Measurements from ENCODE around the gene DGKQ. TPM values are rescaled to one million over a fixed set of nuclear protein-coding genes. Genes with fewer than 3 reads are reported as not detected.
"Not testable (repeated sequence)": the region's sequence is repeated elsewhere in the genome, so short reads cannot be mapped to it uniquely, and the experiment has no call there.

Gene DGKQ
- total RNA-seq, 1 donor from 2014 or later, result 18.0 TPM

- intact Hi-C loops (cut with micrococcal nuclease), result loop anchor here (1.0 to 5.0 kb wide), 14 partner anchors 25 to 997 kb away; partner anchors contain the start of genes DGKQ, FAM53A, GAK and MAEA
These were observed 37.1 kb upstream of the DGKQ start for GRCh38 chr4:1010395-1011021.

DNA sequence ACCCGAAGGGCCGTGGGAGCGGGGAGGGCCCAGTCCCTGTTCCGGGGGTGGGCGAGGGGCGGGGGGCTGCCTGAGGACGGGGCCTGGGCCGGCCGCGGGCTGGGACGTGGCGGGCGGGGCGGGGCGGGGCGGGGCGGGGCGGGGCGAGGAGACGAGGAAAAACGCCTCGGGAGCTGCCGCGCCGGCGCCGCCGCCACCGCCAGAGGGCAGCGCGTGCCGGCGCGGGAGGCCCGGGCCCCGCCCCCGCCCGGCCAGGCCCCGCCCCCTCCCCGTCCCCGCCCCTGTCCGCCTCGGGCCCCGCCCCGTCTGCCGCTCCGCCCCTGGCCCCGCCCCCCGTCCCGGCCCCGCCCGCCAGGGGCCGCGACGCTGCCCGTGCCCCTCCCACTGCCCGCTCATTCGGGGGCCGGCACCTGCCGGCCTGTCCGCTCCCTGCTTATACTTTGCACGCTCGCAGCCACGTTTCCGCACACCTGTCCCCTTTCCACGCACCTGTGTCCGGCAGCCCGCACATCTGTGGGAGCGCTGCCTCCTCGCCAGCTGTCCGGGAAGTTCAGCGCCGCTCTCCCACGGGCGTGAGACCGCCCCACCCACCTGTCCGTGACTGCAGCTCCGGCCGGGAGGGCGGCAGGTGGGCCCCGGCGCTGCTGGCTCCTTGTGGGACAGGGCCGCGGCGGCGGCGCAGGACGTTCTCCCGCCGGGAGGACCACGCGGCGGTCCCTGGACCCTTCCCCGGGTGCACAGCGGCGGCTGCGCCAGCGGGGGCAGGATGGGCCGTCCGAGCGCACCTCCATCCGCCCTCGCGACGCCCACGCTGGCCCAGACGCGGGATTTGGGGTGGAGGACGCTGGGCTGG, 36.4 kb upstream of the DGKQ start:
- intact Hi-C loops (cut with micrococcal nuclease), result loop anchor here (1.0 to 5.0 kb wide), 15 partner anchors 24 to 998 kb away; partner anchors contain the start of genes CTBP1, DGKQ, FAM53A and GAK

GRCh38 chr4:1008840-1009541, 35.6 kb upstream of the DGKQ start:
- intact Hi-C loops (cut with micrococcal nuclease), result loop anchor here (1.0 to 5.0 kb wide), 3 partner anchors 238 to 304 kb away; partner anchors contain the start of genes CTBP1 and PCGF3

DNA sequence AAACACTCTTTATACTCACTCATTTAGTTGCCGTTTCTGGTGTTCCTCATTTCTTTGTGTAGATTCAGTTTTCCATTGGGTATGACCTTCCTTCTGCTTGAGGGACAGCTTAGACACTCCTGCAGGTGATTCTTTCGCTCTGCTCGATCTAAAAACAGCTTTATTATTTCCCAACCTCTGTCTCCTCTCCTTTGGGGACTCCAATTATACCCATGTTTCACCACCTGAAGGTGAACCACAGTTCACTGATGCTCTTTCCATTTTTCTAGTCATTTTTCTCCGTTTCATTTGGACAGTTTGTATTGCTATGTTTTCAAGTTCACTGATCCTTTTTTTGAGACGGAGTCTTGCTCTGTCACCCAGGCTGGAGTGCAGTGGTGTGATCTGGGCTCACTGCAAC, 33.5 kb upstream of the DGKQ start:
- intact Hi-C loops (cut with micrococcal nuclease), result loop anchor here (5.0 kb wide), 1 partner anchor 240 kb away; the partner anchor contains the start of gene CTBP1

- intact Hi-C loops (cut with micrococcal nuclease), result loop anchor here (5.0 kb wide), 1 partner anchor 242 kb away; the partner anchor contains the start of gene CTBP1
These were observed 31.5 kb upstream of the DGKQ start for GRCh38 chr4:1004557-1005485.

DNA sequence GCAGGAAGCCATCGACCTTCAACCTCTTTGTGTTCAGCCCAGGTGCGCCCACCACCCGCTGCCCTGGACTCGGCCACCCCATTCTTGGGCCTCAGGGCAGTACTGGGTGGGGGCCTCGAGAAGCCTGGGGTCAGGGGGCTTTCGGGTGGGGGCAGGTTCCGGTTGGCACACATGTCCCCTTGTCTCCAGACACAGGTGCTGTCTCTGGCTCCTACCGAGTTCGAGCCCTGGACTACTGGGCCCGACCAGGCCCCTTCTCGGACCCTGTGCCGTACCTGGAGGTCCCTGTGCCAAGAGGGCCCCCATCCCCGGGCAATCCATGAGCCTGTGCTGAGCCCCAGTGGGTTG, 30.7 kb upstream of the DGKQ start:
- intact Hi-C loops (cut with micrococcal nuclease), result no loop called here

DNA sequence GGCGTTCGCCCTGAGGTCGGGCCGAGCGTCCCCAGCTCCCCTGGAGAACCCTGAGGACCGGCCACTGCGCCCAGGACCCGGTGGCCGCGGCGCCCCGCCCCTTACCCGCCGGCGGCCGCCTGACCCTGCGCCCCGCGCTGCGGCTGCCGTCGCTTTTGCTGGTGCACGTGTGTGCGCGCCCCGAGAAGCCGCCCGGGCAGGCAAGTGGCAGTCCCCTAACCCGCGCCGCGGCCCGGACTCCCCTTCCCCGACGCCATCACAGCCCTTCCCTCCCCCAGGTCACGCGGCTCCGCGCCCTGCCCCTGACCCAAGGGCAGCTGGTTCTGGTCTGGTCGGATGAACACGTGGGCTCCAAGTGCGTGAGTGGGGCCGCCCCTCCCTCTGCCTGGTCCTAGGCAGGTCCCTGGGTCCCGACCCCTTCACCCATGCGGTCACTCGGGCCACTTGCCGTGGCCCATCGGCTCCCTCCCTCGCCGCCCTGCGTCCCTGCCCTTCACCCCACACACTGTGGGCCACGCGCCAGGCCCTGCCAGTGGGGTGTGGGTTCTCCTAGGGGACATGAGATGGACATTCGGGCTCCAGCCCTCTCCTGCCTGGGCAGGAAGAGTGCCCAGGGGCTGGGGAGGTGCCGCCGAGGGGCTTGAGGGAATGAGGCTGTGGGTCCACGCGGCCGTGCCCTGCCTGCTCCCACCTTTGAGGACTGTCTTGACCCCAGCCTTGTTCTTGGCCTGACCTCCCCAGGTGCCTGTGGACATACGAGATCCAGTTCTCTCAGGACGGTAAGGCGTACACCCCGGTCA, 30.1 kb upstream of the DGKQ start:
- intact Hi-C loops (cut with micrococcal nuclease), result no loop called here

DNA sequence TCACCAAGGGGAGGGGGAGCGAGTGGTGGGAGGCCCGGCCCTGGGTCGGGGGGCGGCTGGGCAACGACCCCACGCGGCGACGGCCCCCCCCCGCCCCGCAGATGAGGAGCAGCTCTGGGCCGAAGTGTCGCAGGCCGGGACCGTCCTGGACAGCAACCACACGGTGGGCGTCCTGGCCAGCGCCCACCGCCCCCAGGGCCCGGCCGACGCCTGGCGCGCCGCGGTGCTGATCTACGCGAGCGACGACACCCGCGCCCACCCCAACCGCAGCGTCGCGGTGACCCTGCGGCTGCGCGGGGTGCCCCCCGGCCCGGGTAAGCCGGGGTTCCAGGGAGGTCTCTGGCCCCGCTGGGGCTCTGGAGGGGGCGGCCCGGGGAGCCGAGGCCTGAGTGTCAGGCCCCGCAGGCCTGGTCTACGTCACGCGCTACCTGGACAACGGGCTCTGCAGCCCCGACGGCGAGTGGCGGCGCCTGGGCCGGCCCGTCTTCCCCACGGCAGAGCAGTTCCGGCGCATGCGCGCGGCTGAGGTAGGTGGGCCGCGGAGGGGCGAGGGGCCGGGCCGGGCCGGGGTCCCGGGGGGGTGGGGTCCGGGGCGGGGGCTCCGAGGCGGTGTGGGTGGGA, 29.4 kb upstream of the DGKQ start:
- intact Hi-C loops (cut with micrococcal nuclease), result no loop called here

DNA sequence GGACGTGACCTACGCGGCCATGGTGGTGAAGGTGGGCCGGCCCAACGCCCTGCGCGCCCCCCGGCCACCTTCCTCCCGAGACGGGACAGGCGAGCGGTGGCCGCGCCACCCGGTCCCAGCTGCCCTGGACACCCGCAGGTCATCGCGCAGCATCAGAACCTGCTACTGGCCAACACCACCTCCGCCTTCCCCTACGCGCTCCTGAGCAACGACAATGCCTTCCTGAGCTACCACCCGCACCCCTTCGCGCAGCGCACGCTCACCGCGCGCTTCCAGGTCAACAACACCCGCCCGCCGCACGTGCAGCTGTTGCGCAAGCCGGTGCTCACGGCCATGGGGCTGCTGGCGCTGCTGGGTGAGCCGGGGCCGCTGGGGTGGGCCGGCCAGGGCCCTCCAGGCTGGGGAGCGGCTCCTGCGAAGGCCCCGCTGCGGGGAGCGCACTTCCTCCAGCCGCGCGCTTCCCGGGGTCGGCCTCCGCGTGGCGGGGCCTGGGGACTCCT, 28.8 kb upstream of the DGKQ start:
- intact Hi-C loops (cut with micrococcal nuclease), result no loop called here

DNA sequence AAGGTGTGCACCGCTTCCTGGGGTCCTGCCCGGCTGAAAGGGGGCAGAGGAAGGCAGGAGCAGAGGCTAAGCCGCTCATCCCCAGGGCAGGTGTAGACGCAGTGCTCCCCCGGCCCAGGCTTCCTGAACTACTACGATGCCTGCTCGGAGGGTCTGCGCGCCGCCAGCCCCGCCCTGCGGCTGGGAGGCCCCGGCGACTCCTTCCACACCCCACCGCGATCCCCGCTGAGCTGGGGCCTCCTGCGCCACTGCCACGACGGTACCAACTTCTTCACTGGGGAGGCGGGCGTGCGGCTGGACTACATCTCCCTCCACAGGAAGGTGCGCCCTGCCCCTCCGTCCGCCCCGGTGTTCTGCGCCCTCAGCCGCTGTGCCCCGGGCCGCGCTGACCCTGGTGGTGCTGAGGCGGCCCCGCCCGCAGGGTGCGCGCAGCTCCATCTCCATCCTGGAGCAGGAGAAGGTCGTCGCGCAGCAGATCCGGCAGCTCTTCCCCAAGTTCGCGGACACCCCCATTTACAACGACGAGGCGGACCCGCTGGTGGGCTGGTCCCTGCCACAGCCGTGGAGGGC, 28.3 kb upstream of the DGKQ start:
- intact Hi-C loops (cut with micrococcal nuclease), result no loop called here

GRCh38 chr4:1000686-1001260, 27.4 kb upstream of the DGKQ start:
- intact Hi-C loops (cut with micrococcal nuclease), result no loop called here

DNA sequence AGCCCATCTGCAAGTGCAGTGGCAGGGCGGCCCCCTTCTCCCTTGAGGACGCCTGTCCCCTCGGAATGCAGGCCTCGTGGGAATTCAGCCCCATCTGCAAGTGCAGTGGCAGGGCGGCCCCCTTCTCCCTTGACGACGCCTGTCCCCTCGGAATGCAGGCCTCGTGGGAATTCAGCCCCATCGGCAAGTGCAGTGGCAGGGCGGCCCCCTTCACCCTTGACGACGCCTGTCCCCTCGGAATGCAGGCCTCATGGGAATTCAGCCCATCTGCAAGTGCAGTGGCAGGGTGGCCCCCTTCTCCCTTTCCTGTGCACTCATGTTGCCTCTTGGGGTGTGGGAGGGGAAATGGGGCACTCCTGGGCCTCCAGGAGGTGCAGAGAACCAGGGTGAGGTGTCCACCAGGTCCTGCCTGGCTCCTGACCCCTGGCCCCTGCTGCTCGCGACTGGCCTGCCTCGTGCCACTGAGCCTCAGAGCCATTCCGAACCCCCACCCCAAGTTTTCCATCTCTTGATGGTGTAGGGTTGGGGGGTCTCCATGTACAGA, 26.6 kb upstream of the DGKQ start:
- intact Hi-C loops (cut with micrococcal nuclease), result no loop called here

- intact Hi-C loops (cut with micrococcal nuclease), result not testable (repeated sequence)
These were observed 26.0 kb upstream of the DGKQ start for GRCh38 chr4:999240-999863.

DNA sequence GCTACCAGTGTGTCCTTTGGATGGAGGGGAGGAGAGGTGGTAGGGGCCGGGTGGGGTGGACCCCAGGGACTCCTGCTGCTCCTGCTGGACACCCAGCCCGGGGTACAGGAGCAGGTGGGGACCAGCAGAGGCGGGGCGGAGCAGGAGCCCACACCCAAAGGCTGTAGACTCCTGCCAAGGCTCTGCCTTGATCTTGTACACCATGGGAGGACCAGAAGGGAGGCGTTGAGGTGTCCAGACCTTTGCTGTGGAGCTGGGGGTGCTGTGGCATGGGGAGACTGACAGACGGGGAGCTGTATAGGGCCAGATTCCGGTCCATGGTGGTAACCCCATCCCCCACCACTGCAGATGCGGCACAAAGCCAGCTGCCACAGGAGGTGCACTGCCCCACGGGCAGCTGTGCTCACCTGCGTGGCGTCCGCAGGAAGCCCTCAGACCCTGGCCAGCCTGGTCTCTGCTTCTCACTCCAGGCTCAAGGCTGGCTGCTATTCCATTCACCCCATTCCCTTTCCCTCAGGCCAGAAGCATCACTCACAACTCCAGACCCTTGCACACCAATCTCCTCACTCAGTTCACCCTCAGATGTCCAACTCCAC, 24.8 kb upstream of the DGKQ start:
- intact Hi-C loops (cut with micrococcal nuclease), result no loop called here

- intact Hi-C loops (cut with micrococcal nuclease), result no loop called here
These were observed 24.2 kb upstream of the DGKQ start for GRCh38 chr4:997375-998071.

- intact Hi-C loops (cut with micrococcal nuclease), result no loop called here
These were observed 23.6 kb upstream of the DGKQ start for GRCh38 chr4:996997-997374.
